Glutamatergic neuron (in vitro differentiated cells): Measurements from ENCODE around the gene PCDHB11. TPM values are rescaled to one million over a fixed set of nuclear protein-coding genes. Genes with fewer than 3 reads are reported as not detected.
"Not testable (repeated sequence)": the region's sequence is repeated elsewhere in the genome, so short reads cannot be mapped to it uniquely, and the experiment has no call there.

ENCODE experiments used
- DNase-seq: peaks from one replicate; pipeline ENCODE4 v3.0.0; 2022
- H3K27ac Mint-ChIP-seq: one replicate; pipeline ENCODE4 v1.8.0; 2020; ENCODE audit warnings: mild to moderate bottlenecking, mixed read lengths, inconsistent platforms; ENCODE audit not compliant: unreplicated experiment
- H3K27me3 Mint-ChIP-seq: one replicate; pipeline ENCODE4 v1.8.0; 2020; ENCODE audit warnings: mild to moderate bottlenecking, moderate library complexity, mixed read lengths, inconsistent platforms; ENCODE audit not compliant: unreplicated experiment
- H3K36me3 Mint-ChIP-seq: one replicate; pipeline ENCODE4 v1.8.0; 2020; ENCODE audit warnings: mild to moderate bottlenecking, mixed read lengths, inconsistent platforms; ENCODE audit not compliant: unreplicated experiment
- H3K4me1 Mint-ChIP-seq: one replicate; pipeline ENCODE4 v1.8.0; 2020; ENCODE audit warnings: mild to moderate bottlenecking, low read depth, mixed read lengths, inconsistent platforms; ENCODE audit not compliant: unreplicated experiment
- H3K4me3 Mint-ChIP-seq: one replicate; pipeline ENCODE4 v1.8.0; 2020; ENCODE audit warnings: mild to moderate bottlenecking, mixed read lengths, inconsistent platforms; ENCODE audit not compliant: unreplicated experiment
- H3K9me3 Mint-ChIP-seq: one replicate; pipeline ENCODE4 v1.8.0; 2020; ENCODE audit warnings: mild to moderate bottlenecking, moderate library complexity, mixed read lengths, inconsistent platforms; ENCODE audit not compliant: unreplicated experiment
- total RNA-seq: library from RNA; stranded (reverse); fragmentation: NEBNext Ultra II Directional; extraction: Animal tissue kit (Norgen Biotek cat#: 25700); gene quantifications from one replicate; pipeline ENCODE4 v1.2.1, GENCODE V29; 2021; ENCODE audit not compliant: unreplicated experiment
- TF ChIP-seq, protein P1 (sequence below): fragments of 200-600 bp; sonication (generic); IDR thresholded peaks from one replicate; pipeline ENCODE4 v1.5.0; 2021; ENCODE audit not compliant: partially characterized antibody, unreplicated experiment

Gene PCDHB11
- total RNA-seq, 1 donor from 2014 or later = 10.6 TPM

DNA sequence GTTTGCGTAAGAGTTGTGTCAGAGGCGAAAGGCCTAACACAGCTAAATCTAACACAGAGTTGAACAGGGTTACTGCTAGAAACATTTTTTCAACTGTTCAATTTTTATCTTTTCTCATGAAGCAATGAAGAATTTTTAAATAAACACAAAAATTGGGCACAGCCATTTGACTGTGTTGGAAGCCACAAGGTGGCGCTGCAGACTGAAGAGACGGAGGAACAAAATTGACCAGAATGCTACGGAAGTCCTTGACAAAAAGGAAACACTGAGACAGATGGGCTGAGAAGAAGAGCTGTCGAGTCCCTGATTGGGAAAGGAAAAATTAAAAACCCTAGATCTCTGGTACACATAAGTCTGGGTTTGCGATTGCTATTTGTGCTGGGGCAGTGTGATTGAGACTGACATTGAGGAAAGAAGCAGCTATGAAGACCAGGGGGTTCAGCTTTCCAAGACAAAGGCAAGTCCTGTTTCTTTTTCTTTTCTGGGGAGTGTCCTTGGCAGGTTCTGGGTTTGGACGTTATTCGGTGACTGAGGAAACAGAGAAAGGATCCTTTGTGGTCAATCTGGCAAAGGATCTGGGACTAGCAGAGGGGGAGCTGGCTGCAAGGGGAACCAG is 12.4 kb upstream of the PCDHB11 start, which contains the start of gene PCDHB9:
PCDHB9 (plus strand) TSS at position 265 of the 616 bp plus-strand sequence; CDS start at position 423, 158 bp downstream.
- H3K27ac Mint-ChIP-seq = peak within 1 kb of the TSS; percentile 90
- H3K27me3 Mint-ChIP-seq = peaks cover 19% of the 10 kb centered on the region
- H3K4me3 Mint-ChIP-seq = peak within 1 kb of the TSS; percentile 68
- no peaks in the 10 kb centered on the region for H3K4me1 Mint-ChIP-seq
- DNase-seq = peak; percentile 45
- H3K9me3 Mint-ChIP-seq = peaks cover 47% of the 10 kb centered on the region
- TF ChIP-seq, protein P1, sequence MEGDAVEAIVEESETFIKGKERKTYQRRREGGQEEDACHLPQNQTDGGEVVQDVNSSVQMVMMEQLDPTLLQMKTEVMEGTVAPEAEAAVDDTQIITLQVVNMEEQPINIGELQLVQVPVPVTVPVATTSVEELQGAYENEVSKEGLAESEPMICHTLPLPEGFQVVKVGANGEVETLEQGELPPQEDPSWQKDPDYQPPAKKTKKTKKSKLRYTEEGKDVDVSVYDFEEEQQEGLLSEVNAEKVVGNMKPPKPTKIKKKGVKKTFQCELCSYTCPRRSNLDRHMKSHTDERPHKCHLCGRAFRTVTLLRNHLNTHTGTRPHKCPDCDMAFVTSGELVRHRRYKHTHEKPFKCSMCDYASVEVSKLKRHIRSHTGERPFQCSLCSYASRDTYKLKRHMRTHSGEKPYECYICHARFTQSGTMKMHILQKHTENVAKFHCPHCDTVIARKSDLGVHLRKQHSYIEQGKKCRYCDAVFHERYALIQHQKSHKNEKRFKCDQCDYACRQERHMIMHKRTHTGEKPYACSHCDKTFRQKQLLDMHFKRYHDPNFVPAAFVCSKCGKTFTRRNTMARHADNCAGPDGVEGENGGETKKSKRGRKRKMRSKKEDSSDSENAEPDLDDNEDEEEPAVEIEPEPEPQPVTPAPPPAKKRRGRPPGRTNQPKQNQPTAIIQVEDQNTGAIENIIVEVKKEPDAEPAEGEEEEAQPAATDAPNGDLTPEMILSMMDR = peak; percentile 67
- peaks cover 64% of the 10 kb centered on the region for H3K36me3 Mint-ChIP-seq

DNA sequence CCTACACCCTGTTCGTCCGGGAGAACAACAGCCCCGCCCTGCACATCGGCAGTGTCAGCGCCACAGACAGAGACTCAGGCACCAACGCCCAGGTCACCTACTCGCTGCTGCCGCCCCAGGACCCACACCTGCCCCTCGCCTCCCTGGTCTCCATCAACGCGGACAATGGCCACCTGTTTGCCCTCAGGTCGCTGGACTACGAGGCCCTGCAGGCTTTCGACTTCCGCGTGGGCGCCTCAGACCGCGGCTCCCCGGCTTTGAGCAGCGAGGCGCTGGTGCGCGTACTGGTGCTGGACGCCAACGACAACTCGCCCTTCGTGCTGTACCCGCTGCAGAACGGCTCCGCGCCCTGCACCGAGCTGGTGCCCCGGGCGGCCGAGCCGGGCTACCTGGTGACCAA is 10.7 kb upstream of the PCDHB11 start:
- not testable (repeated sequence) for H3K4me3 Mint-ChIP-seq

DNA sequence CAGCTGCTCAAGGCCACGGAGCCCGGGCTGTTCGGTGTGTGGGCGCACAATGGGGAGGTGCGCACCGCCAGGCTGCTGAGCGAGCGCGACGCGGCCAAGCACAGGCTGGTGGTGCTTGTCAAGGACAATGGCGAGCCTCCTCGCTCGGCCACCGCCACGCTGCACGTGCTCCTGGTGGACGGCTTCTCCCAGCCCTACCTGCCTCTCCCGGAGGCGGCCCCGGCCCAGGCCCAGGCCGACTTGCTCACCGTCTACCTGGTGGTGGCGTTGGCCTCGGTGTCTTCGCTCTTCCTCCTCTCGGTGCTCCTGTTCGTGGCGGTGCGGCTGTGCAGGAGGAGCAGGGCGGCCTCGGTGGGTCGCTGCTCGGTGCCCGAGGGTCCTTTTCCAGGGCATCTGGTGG is 10.3 kb upstream of the PCDHB11 start:
- H3K4me1 Mint-ChIP-seq, H3K27ac Mint-ChIP-seq, H3K4me3 Mint-ChIP-seq, DNase-seq: not testable (repeated sequence)
- Mint-ChIP-seq H3K9me3 (peaks cover 47% of the 10 kb centered on the region), H3K27me3 (peaks cover 16% of the 10 kb centered on the region), H3K36me3 (peaks cover 65% of the 10 kb centered on the region)

More for the DNA sequence above, 10.7 kb upstream of the PCDHB11 start:
- Mint-ChIP-seq H3K9me3 (peaks cover 47% of the 10 kb centered on the region), H3K27me3 (peaks cover 16% of the 10 kb centered on the region), H3K36me3 (peaks cover 64% of the 10 kb centered on the region)
- DNase-seq, H3K4me1 Mint-ChIP-seq, H3K27ac Mint-ChIP-seq: not testable (repeated sequence)

DNA sequence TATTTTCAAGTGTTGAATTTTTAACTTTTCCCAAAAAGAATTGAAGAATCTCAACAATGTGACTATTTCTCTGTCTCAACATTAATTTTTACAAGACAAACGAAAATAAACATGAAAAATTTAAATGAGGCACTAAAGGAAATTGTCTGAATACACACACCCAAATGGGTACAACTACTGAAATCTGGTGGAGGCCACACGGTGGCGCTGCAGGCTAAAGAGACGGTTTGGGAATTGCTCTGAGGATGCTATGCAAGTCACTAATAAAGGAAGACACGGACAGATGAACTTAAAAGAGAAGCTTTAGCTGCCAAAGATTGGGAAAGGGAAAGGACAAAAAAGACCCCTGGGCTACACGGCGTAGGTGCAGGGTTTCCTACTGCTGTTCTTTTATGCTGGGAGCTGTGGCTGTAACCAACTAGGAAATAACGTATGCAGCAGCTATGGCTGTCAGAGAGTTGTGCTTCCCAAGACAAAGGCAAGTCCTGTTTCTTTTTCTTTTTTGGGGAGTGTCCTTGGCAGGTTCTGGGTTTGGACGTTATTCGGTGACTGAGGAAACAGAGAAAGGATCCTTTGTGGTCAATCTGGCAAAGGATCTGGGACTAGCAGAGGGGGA is 7.2 kb upstream of the PCDHB11 start, which contains the start of gene PCDHB10:
PCDHB10 (plus strand) TSS at position 244 of the 616 bp plus-strand sequence; CDS start at position 444, 200 bp downstream.
- TF ChIP-seq, protein P1 = peak; percentile 64
- peak within 1 kb of the TSS; percentile 82 for H3K27ac Mint-ChIP-seq
- H3K4me3 Mint-ChIP-seq = peak within 1 kb of the TSS; percentile 86
- peaks cover 12% of the 10 kb centered on the region for H3K27me3 Mint-ChIP-seq
- DNase-seq = peak; percentile 74
- H3K9me3 Mint-ChIP-seq = peaks cover 33% of the 10 kb centered on the region
- H3K36me3 Mint-ChIP-seq = peaks cover 61% of the 10 kb centered on the region
- H3K4me1 Mint-ChIP-seq = no peaks in the 10 kb centered on the region

DNA sequence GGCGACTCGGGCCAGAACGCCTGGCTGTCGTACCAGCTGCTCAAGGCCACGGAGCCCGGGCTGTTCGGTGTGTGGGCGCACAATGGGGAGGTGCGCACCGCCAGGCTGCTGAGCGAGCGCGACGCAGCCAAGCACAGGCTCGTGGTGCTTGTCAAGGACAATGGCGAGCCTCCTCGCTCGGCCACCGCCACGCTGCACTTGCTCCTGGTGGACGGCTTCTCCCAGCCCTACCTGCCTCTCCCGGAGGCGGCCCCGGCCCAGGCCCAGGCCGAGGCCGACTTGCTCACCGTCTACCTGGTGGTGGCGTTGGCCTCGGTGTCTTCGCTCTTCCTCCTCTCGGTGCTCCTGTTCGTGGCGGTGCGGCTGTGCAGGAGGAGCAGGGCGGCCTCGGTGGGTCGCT is 5.1 kb upstream of the PCDHB11 start:
- H3K27me3 Mint-ChIP-seq, DNase-seq, H3K27ac Mint-ChIP-seq, H3K4me1 Mint-ChIP-seq: not testable (repeated sequence)
- peaks cover 29% of the 10 kb centered on the region for H3K9me3 Mint-ChIP-seq
- H3K4me3 Mint-ChIP-seq = peak overlapping the region; percentile 30
- peaks cover 58% of the 10 kb centered on the region for H3K36me3 Mint-ChIP-seq

DNA sequence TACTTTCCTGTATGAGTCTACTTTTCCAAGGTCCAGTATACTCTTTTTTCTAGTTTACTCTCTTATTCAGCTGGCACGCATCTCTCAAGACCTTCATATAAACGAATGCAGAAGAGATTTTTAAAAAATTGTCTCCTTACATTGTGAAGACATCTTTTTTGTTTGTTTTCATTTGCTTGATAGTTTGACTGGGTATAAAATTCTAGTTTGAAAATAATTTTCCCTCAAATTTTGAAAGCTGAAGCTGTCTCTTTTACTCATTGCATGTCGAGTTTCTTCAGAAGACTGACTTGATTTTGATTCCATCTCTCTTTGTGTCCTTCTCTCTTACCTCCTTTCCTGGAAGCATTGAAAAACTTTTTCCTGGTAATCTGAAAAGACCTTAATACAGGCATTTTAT is 3.1 kb upstream of the PCDHB11 start:
- no peaks in the 10 kb centered on the region for H3K4me1 Mint-ChIP-seq
- no peak overlapping the region for H3K4me3 Mint-ChIP-seq
- H3K36me3 Mint-ChIP-seq = peaks cover 67% of the 10 kb centered on the region
- peaks cover 8% of the 10 kb centered on the region for H3K27me3 Mint-ChIP-seq
- no peak overlapping the region for H3K27ac Mint-ChIP-seq
- TF ChIP-seq, protein P1 = no peak
- DNase-seq = no peak
- peaks cover 29% of the 10 kb centered on the region for H3K9me3 Mint-ChIP-seq

DNA sequence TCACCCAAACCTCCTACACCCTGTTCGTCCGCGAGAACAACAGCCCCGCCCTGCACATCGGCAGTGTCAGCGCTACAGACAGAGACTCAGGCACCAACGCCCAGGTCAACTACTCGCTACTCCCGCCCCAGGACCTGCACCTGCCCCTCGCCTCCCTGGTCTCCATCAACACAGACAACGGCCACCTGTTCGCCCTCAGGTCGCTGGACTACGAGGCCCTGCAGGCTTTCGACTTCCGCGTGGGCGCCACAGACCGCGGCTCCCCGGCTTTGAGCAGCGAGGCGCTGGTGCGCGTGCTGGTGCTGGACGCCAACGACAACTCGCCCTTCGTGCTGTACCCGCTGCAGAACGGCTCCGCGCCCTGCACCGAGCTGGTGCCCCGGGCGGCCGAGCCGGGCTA is 1.7 kb downstream of the PCDHB11 start:
- not testable (repeated sequence) for H3K27me3 Mint-ChIP-seq, H3K27ac Mint-ChIP-seq, H3K4me3 Mint-ChIP-seq, DNase-seq, H3K4me1 Mint-ChIP-seq
- Mint-ChIP-seq H3K9me3 (peaks cover 17% of the 10 kb centered on the region), H3K36me3 (peaks cover 42% of the 10 kb centered on the region)

DNA sequence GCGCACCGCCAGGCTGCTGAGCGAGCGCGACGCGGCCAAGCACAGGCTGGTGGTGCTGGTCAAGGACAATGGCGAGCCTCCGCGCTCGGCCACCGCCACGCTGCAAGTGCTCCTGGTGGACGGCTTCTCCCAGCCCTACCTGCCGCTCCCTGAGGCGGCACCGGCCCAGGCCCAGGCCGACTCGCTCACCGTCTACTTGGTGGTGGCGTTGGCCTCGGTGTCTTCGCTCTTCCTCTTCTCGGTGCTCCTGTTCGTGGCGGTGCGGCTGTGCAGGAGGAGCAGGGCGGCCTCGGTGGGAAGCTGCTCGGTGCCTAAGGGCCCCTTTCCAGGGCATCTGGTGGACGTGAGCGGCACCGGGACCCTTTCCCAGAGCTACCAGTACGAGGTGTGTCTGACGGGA is 2.2 kb downstream of the PCDHB11 start:
- DNase-seq, H3K4me3 Mint-ChIP-seq, H3K4me1 Mint-ChIP-seq, H3K27ac Mint-ChIP-seq, H3K27me3 Mint-ChIP-seq: not testable (repeated sequence)
- H3K9me3 Mint-ChIP-seq = peaks cover 13% of the 10 kb centered on the region
- peaks cover 37% of the 10 kb centered on the region for H3K36me3 Mint-ChIP-seq
